Stimulated activated CD4-positive, alpha-beta T cell treated with anti-CD3 and anti-CD28 coated beads, Interleukin-2, amount 100 ng/mL, for 48 hours (primary cell): ENCODE results near the gene CLMP.
A peak's percentile ranks its signal among the peaks of the same experiment; 100 is the strongest.

Experiments
- DNase-seq, 2 donors: peaks; one replicate each; pipeline ENCODE4 v3.0.0-alpha.2; 2020

CLMP gene, protein sequence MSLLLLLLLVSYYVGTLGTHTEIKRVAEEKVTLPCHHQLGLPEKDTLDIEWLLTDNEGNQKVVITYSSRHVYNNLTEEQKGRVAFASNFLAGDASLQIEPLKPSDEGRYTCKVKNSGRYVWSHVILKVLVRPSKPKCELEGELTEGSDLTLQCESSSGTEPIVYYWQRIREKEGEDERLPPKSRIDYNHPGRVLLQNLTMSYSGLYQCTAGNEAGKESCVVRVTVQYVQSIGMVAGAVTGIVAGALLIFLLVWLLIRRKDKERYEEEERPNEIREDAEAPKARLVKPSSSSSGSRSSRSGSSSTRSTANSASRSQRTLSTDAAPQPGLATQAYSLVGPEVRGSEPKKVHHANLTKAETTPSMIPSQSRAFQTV

DNA sequence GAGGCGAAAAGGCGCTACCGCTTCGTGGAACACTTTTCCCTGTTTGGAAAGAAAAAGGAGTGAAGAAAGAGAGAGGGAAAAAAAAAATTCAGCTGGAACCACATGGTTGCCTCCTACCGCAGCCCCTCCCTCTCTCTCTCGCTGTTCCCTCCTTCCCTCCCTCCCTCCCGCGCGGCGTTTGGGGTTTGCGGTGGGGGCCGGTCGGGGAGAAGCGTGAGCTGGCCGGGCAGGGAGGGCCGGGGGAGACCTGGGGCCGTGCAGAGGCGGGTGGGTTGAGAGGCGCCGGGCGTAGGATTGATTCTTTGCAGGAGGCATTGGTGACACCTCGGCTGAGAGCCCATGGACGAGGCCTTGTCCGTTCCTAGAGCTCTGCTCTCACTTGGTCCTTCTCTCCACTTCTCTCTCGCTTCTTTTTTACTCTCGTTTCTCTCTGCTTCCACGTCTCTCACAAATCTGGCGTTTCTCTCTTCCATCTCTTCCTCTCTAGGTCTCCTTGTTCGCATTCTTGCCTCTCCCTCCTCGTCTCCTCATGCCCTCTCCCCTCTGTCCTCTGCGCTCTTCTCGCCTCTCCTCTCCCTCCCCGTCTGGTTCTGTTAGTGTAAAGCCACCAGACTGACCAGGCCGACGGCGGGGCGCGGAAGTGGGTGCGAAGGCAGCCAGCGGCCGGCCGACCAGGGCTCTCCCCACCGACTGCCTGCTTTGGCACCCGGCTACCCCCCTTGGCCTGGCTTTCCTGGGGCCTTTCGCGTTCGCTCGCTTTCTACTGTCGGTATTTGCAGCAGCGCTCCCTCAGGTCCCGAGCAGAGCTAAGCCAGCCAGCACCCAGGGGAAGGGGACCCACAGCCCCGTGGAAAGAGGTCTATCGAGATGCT is at the start of gene CLMP:
Gene CLMP, minus strand, starts transcription at position 61 of the 872 bp plus-strand sequence. CDS start 308 bp downstream, outside the sequence.
- no peak for DNase-seq

DNA sequence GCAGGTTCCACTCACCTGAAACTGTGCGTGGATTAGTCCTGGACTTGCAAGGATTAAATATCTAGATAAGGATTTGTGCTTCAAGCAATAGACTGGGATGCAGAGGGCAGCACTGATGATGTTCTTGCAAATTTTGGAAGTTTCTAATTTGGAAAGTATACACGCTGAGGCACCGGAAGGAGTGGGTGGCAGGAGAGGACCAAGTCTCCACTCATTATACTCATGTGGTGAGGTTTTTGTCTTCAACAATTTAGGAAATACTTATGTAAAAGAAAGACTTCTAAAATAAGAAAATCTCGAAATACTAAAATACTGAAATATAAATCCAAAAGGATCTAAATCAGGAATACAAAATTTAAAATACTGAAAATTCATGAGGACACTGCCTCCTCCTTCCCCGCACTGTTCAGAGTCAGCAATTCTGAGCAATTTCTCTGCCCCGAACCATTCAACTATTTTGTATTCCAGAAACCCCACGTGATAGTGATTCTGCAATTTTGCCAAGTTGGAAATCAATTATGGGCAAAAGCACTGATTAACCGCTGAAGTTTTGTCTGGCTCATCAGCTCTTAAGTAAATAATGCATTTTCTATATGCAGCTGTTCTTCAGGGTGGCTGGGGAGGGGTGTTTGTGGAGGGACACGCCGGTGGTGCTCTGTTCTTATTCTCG is 47.0 kb upstream of the CLMP start:
- no peak for DNase-seq

DNA sequence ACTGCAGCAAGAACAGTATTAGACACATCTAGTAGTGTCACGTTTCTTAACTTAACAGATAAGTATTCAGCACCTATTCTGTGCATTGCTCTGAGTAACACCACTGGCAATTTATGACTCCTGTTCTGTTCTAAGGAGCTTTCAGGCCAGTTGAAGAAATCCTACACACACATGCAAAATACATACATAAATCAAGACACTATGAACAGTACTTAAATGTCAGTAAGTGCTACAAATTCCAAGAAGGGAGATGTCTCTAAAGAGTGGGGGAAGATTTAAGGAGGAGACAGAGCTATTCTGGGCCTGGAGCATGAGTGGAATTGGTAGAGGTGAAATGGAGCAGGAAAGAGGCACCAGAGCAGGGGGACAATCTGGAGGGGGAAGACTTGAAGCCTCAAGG is 46.2 kb upstream of the CLMP start:
- DNase-seq = no peak

DNA sequence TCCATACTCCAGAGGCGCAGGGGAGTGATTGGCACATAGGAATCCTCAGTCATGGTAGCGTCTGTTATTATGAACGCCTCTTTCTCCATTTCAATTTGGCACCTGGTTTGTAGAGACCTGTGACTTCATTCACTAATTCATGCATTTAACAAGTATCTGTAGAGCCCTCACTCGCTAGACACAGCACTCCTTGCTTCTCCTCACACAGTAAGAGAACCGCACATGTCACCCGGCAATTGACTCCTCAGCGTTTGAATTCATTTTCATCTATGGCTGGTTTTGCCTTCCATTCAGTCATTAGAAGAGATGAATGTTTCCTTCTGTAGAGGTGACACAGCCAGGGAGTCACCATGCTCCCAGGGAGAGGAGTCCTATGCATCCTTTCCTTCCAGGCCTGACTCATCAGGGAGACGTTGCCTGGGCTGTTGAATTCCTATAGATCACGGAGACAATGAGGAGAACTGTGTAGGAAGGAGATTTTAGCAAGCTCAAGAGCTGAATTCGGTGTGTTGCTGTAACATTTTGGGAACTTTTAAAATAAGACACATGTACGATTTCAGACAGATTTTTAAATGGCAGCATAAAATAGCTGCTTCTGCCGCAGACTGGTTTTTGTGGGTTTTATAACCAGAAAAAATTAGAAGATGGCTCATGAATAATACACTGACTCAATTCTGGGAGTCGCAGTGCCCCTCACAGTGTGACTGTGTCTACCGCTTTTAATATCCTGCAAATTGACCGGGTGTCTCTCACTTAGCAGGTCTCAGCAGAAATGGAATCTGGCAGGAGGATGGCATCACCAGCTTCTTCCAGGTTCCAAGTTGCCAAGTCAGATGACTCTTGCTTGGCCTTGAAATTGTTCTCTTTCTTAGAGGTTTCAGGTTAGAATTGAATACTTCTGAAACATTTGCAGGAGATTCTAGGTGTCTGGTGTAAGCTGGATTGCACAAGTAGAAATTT is 44.4 kb upstream of the CLMP start:
- no peak for DNase-seq

DNA sequence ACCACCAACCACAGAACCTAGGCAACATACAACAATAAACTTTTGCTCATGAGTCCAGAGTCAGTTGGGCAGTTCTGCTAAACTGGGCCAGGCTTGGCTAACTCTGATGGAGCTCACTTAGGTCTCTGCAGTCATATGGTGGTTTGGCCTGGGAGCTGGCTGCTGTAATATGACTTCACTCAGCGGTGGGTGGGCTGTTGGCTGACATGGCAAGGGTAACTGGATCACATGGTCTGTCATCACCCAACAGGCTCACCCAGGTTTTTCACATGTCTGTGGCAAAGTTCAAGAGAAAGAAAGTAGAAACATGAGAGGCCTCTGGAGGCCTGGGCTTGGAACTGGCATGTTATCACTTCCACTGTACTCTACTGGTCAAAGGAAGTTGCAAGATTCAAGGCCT is 43.2 kb upstream of the CLMP start:
- no peak for DNase-seq

DNA sequence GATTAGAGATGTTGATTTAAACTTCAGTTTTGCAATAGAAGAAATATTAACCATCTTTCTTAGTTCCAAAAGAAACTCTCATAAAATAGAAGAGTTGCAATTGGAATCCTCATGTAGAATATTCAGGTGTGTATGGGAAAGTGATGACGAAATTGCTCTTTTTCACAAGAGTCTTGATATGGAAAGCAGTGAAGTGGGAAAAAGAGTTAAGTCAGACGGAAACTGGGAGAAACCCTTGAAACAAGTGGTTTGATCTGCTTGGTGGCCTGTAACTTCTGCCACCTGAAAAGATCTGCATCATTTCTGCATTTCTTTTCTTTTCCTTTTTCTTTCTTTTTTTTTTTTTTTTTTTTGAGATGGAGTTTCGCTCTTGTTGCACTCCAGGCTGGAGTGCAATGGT is 41.8 kb upstream of the CLMP start:
- DNase-seq = no peak

DNA sequence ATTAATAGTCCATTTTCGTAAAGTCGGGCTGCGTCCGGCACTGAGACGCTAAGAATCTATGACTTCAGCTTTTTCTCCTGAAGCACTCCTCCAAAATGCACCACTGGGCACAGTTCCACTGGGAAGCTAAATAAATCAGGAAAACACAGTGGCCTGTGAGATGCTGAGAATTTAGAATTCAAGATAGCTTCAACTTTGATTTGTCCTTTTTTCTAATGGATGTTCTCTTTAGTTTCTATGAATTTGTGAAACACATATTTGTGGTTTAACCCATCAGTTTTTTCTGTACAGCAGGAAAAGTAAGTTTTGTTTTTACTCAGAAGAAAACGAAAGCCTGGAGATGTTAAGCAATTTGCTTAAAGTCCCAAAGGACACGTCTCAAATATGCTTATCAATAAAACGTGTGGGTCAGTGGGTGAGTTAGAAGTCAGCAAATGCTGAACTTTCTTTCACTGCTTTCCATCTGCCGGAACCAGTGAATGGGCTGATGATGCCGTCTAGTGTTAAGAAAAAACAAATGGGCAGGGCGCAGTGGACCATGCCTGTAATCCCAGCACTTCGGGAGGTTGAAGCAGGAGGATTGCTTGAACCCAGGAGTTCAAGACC is 40.7 kb upstream of the CLMP start:
- no peak for DNase-seq

DNA sequence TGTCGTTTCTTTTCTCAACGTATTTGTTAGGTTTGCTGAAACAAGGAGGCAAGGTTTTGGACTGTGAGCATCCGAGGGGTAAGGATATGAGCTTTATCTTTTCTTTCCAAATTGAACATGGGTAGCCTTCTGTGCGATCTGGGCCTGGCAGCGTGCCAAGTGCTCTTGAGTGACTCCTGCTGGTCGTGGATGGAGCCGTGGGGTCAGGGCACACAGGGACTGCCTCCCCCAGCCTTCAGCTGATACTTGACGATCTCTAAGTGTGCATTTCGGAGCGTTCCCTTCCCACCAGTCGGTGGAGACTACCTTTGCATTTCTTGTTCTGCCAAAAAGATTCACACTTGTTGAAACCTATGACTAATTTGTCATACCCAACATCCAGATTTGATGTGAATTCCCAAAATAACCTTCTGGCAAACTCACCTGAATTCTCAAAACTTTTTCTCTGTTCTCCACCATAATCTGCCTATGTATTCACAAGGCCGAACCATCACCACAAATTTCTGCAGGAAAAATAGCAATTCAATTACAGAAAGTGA is 40.1 kb upstream of the CLMP start:
- peak; percentile 44 to 61 for DNase-seq

DNA sequence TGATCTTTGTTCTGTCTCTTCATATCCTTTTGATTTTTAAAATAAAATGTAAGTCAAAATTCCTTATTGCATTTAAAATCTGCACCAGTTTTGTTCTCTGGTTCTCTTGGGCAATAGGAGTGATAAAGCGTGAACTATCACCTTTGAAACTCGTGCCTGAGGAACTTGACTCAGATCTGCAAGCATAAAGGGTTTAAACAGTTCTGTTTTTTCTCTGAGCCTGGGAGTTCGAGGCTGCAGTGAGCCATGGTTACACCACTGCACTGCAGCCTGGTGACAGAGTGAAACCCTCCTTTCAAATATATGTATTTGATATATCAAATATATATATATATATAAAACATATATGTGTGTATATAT is 38.9 kb upstream of the CLMP start:
- no peak for DNase-seq

DNA sequence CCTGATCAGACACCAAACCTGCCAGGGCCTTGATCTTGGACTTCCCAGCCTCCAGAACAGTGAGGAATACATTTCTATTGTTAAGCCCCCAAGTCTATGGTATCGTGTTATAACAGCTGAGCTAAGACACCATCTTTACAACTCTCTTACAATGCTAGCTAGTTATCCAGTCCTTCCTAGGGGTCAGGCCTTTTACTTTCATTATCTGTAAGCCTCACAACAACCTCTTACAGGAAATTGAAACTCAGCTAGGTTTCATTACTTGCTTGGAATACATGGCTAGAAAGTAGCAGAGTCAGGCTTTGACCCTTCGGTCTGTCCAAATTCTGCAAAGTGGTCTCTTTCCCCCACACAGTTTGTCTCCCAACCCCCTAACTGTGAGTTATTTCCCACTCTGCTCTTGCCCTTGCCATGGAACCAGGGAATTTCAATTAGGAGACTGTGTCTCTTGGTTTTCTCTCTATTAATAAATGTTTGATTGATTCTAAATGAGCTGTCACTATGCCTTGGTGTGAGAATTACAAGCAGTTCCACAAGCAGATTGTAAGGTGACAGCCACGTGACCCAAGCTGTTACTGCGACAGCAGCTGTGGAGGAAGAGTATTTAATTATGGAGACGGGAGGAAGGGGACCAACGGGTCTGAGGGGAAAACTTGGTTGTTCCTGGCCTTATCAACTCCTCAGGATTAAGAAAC is 38.4 kb upstream of the CLMP start:
- DNase-seq = no peak

DNA sequence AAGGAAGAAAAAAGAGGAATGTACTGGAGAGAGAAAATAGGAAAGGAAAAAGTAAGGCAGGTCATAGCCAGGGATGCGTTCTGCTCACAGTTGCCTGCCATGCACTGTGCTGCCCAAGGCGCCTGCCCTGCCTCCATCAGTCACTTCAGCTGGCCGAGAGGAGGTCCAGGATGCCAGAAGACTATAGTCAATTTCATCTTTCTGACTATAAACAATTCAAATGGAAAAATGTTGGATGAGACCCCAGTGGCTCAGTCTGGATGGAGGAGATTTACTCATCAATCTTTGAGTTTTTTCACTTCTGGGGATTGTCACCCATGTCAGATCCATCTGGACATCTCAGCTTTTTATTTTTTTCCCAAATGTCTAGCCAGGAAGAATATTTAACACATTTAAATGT is 36.7 kb upstream of the CLMP start:
- DNase-seq = no peak

DNA sequence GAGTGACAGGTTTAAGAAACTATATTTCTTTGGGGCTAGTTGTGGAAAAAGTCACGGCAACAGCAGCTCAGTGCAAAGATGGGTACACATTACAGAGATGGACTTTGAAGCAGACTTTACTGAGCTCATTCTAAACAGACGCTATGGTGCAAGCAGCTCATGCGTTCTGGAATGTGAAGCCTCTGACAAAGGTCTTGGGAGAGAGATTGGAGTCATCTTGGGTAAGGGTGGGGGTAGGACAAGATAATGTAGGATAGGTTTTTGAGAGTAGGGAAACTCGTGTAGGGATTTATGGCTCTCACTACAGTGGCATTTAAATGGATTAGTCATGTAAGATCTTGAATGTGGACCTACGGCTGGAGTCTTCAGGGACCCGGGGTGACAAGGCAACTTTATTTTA is 36.2 kb upstream of the CLMP start:
- DNase-seq = no peak

DNA sequence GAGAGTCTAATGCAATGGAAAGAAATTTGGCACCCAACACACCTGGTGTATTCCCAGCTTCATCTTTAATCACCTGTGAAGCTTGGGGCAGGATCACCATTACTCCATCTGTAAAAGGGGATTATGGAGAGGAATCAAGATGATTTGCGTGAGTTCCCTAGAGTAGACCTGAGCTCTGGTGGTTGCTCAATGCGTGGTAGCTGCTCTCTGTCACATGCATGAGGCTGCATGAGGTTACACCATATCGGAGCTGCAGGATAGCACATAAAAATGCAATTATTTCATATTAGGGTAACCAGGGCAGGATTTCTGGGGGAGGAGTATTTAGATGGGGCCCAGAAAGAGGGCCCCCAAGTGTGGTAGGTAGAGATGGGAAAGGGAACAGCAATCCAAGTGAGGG is 35.3 kb upstream of the CLMP start:
- DNase-seq = no peak

DNA sequence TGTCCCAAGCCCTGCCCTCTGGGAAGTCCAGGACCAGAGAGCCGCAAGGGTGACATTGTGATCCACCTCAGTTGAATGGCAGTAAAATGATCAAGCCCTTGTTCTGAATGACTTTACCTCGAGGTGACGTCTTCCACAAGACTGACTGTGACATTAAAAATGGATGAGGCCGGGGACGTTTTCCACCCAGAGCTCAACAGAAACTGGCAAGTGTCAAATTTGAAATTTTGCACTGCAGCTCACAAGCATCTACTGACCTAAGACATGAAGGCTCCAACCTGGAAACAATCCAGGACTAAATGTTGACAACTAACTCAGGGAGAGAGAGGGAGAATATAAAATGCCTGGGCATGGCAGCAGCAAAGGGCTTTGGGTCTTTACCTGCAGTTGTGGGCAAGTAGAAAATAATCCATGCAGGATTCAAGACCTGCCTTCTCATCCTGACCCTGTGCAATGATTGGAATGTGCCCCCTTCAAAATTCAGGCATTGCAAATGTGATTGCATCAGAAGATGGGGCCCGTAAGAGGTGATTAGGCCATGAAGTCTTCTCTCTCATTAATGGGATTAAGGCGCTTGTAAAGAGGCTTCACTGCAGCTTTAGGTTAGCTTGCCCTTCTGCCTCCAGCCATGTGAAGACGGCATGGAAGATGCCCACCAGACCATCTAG is 33.6 kb upstream of the CLMP start:
- no peak for DNase-seq

DNA sequence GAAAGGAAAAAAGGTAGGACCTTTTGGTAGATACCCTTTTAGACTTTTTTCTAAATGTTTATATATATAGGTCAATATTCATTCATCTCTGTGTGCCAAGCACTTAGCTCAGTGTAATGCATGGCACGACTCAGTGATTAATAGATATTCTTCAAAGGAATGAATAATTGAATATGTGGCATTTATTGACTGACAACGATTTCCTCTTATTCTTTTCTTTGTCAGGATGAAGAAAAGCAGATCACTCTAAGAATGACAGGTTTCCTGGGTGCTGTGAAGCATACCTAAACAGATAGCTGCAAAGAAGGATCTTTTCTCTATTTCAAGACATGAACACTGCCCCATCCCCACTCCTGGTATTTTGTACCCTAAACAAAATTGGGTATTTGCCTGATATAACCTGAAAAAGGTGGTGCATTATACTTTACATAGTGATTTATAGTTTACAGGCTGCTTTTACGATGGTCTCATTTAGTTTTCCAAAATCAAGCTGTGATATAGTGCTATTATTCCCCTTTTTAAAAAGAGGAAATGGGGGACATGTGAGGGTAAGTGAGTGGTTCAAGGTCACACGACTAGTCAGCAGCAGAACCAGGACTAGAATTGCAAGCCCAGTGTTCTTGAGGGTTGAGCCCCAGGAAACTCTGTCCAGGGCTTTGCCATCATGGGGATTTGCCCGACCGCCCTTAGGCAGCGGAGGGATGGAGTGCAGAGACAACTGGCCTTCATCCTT is 32.9 kb upstream of the CLMP start:
- no peak for DNase-seq

DNA sequence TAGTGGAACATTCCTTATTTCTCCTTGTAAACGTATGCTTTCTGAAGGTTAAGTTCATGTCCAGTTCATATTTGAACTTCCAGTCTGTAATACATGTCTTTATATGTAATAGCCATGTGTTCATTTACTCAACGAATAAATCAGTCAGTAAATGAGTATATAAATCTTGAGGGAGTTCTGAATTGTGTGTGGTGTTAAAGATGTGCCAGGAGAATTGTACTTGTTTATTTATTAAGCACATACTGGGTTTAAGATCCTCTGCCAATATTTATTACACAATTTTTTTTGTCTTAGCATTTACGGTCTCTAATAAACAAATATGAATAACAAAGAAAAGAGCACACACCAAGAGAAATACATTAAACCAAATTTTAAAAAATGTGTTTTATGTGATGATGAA is 26.5 kb upstream of the CLMP start:
- no peak for DNase-seq

DNA sequence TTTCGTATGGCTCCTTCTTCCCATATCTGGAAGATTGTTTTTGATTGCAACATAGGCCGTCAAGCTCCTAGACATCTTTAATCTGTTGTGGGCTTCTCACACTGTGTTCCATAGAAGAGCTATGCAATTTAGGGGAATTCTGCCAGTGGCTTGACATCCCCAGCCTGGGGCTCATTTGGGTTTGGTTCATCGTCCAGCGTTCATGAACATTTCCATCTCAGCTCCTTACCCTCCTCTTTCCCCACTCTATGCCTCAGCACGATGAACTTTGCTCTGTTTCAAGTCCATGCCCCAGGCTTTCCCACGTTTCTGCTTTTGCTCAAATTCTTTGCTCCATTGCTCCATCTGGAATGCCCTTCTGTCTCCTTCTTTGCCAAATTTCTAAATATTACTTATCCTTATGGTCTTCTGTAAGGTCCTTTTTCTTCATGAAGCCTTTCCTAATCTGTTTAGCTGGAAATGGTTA is 26.1 kb upstream of the CLMP start:
- DNase-seq = no peak

DNA sequence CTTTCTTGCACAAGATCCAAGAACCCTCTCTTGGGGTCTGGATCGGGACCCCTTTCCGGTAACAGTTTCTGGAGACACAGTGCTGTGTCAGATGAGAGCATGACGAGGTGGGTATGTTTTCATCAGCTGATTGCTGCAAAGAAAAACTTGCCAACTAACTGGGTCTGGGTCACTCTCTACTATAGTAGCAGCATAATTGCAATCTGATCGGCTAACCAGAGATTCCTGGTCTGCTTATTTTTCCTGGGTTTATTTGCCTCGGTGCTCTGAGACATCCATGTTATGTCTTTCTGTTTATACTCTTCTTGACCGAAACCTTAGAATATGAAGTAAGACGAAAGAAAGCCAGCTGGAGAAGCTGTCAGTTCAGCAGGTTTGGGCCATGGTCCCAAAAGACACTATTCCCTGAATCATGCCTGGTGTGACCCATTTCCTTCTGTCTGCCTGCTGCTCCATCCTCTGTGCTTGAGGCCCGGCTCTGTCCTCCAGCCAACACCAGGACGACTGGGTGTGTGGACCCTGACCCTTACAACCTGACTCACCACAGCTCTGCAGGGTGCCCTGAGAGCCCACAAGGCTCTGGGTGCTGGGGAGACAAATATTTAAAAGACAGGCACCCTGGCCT is 24.1 kb upstream of the CLMP start:
- DNase-seq = no peak

DNA sequence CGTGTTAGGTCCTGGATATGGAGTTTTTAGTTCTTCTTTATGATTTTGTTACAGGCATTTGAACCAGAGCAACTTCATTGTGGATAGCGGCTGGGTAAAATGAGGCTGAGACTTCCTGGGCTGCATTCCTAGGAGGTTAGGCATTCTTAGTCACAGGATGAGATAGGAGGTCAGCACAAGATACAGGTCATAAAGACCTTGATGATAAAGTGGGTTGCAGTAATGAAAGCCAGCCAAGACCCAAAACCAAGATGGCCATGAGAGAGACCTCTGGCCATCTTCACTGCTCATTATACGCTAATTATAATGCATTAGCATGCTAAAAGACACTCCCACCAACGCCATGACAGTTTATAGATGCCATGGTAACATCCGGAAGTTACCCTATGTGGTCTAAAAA is 23.4 kb upstream of the CLMP start:
- no peak for DNase-seq
